Measurements from ENCODE around the gene TAF10. TPM values are rescaled to one million over a fixed set of nuclear protein-coding genes. Genes with fewer than 3 reads are reported as not detected.

Gene TAF10
- total RNA-seq, 2 donors from 2014 or later = 85.9 to 107 TPM

- intact Hi-C loops (cut with DNase I) = loop anchor here in 1 of 2 donors (5.0 kb wide), 1 partner anchor 42 kb away; the partner anchor contains the start of gene DCHS1
- no peak for DNase-seq (ENCODE audit: low spot score)
Measured at GRCh38 chr11:6615046-6615445, 3.0 kb upstream of the TAF10 start.

- intact Hi-C loops (cut with DNase I) = loop anchor here in 1 of 2 donors (5.0 kb wide), 1 partner anchor 68 kb away; the partner anchor contains the start of gene MRPL17
- DNase-seq (ENCODE audit: low spot score) = no peak
Measured at GRCh38 chr11:6614446-6614845, 2.4 kb upstream of the TAF10 start.

- DNase-seq (ENCODE audit: low spot score) = no peak
- intact Hi-C loops (cut with DNase I) = loop anchor here in 1 of 2 donors (5.0 kb wide), 1 partner anchor 69 kb away; the partner anchor contains the start of gene MRPL17
Measured at GRCh38 chr11:6613496-6613895, 1.5 kb upstream of the TAF10 start.

GRCh38 chr11:6611963-6612212 lies 128 bp downstream of the TAF10 start:
- DNase-seq (ENCODE audit: low spot score) = no peak
- intact Hi-C loops (cut with DNase I) = loop anchor here in 1 of 2 donors (5.0 kb wide), 1 partner anchor 70 kb away; the partner anchor contains the start of gene MRPL17

GRCh38 chr11:6611092-6611962 lies 689 bp downstream of the TAF10 start:
- DNase-seq (ENCODE audit: low spot score) = peak; percentile 92
- intact Hi-C loops (cut with DNase I) = loop anchor here in 1 of 2 donors (5.0 kb wide), 1 partner anchor 71 kb away; the partner anchor contains the start of gene MRPL17

GRCh38 chr11:6610591-6610990 lies 1.4 kb downstream of the TAF10 start:
- peak; percentile 77 for DNase-seq (ENCODE audit: low spot score)
- intact Hi-C loops (cut with DNase I) = loop anchor here in 1 of 2 donors (5.0 kb wide), 1 partner anchor 72 kb away; the partner anchor contains the start of gene MRPL17

GRCh38 chr11:6609502-6610015 lies 2.5 kb downstream of the TAF10 start:
- peak; percentile 63 for DNase-seq (ENCODE audit: low spot score)
- intact Hi-C loops (cut with DNase I) = loop anchor here in 1 of 2 donors (5.0 kb wide), 1 partner anchor 73 kb away; the partner anchor contains the start of gene MRPL17

- DNase-seq (ENCODE audit: low spot score) = peak; percentile 78
- intact Hi-C loops (cut with DNase I) = no loop called here
Measured at GRCh38 chr11:6608726-6609501, 3.1 kb downstream of the TAF10 start.

GRCh38 chr11:6608011-6608410 lies 4.0 kb downstream of the TAF10 start:
- intact Hi-C loops (cut with DNase I) = no loop called here
- peak; percentile 77 for DNase-seq (ENCODE audit: low spot score)

GRCh38 chr11:6607190-6607795 lies 4.7 kb downstream of the TAF10 start:
- DNase-seq (ENCODE audit: low spot score) = no peak
- intact Hi-C loops (cut with DNase I) = no loop called here

GRCh38 chr11:6606471-6607189 lies 5.4 kb downstream of the TAF10 start:
- DNase-seq (ENCODE audit: low spot score) = peak; percentile 97
- intact Hi-C loops (cut with DNase I) = no loop called here

- intact Hi-C loops (cut with DNase I) = no loop called here
- no peak for DNase-seq (ENCODE audit: low spot score)
Measured at GRCh38 chr11:6604790-6605189, 7.2 kb downstream of the TAF10 start.

- DNase-seq (ENCODE audit: low spot score) = no peak
- intact Hi-C loops (cut with DNase I) = no loop called here
Measured at GRCh38 chr11:6604081-6604626, 7.9 kb downstream of the TAF10 start.

- DNase-seq (ENCODE audit: low spot score) = peak; percentile 98
- intact Hi-C loops (cut with DNase I) = no loop called here
Measured at GRCh38 chr11:6603287-6604080, 8.5 kb downstream of the TAF10 start, which contains the start of the genes ILK and RRP8. Gene ILK, plus strand, starts transcription at chr11:6603774. Its CDS starts 498 bp downstream, at chr11:6604272. Gene RRP8, minus strand, starts transcription at chr11:6603616. Its CDS starts 114 bp downstream, at chr11:6603502.

- intact Hi-C loops (cut with DNase I) = no loop called here
- DNase-seq (ENCODE audit: low spot score) = no peak
Measured at GRCh38 chr11:6602096-6602940, 9.7 kb downstream of the TAF10 start.

- no peak for DNase-seq (ENCODE audit: low spot score)
- intact Hi-C loops (cut with DNase I) = no loop called here
Measured at GRCh38 chr11:6601041-6601461, 11.0 kb downstream of the TAF10 start.
